Suprapubic skin (tissue), 4 donors: ENCODE results near the gene MEIS1. TPM values are rescaled to one million over a fixed set of nuclear protein-coding genes. Genes with fewer than 3 reads are reported as not detected.

Source experiments
- DNase-seq, 2 donors: peaks; one replicate each; pipeline ENCODE4 v3.0.0-alpha.2; 2019; ENCODE audit warnings: low spot score in 2 of 2
- H3K27ac ChIP-seq: fragments of 200-600 bp; sonication (generic); one replicate; pipeline ENCODE4 v1.5.1; 2019
- H3K27me3 ChIP-seq: fragments of 200-600 bp; sonication (generic); one replicate; pipeline ENCODE4 v1.5.1; 2019
- H3K36me3 ChIP-seq: fragments of 200-600 bp; sonication (generic); one replicate; pipeline ENCODE4 v1.5.1; 2019
- H3K4me1 ChIP-seq: fragments of 200-600 bp; sonication (generic); one replicate; pipeline ENCODE4 v1.5.1; 2019
- H3K4me3 ChIP-seq: fragments of 200-600 bp; sonication (generic); one replicate; pipeline ENCODE4 v1.5.1; 2019; ENCODE audit warnings: mild to moderate bottlenecking
- H3K9me3 ChIP-seq: fragments of 200-600 bp; sonication (generic); one replicate; pipeline ENCODE4 v1.5.1; 2019
- EP300 ChIP-seq: sonication (generic); formaldehyde crosslinking; IDR thresholded peaks from one replicate; pipeline ENCODE4 v1.6.1; 2017; ENCODE audit warnings: antibody characterized with exemption
- POLR2A ChIP-seq, 2 donors: fragments of 450-650 bp; IDR thresholded peaks; one replicate each; pipeline ENCODE4 v1.6.1; 2017; ENCODE audit warnings: antibody characterized with exemption in 2 of 2, mild to moderate bottlenecking in 2 of 2, moderate library complexity in 2 of 2
- POLR2AphosphoS5 ChIP-seq, 3 donors: sonication (generic); formaldehyde crosslinking; IDR thresholded peaks; one replicate each; pipeline ENCODE4 v1.6.1; 2017; ENCODE audit warnings: antibody characterized with exemption in 3 of 3
- WGBS: methylation state at CpG from one replicate; pipeline ENCODE4 v1.1.5; 2018; 5-methylcytosine and 5-hydroxymethylcytosine counted together
- total RNA-seq, 4 donors: library from RNA; depleted of rRNA; stranded (reverse); fragments of >200 nt; gene quantifications; one replicate each; pipeline ENCODE4 v1.1.0, GENCODE V29; 2016
- TF ChIP-seq, protein P1 (sequence below), 2 donors: fragments of 200-600 bp in 1 of 2; fragments of 450-650 bp in 1 of 2; sonication (generic) in 1 of 2; IDR thresholded peaks; one replicate each; pipeline ENCODE4 v1.5.1; 2016 to 2019; ENCODE audit warnings: antibody characterized with exemption in 2 of 2, mild to moderate bottlenecking in 1 of 2, moderate library complexity in 1 of 2

The MEIS1 gene
- total RNA-seq, 4 donors from 2014 or later, result 12.7 to 28.0 (median 20.3) TPM

DNA sequence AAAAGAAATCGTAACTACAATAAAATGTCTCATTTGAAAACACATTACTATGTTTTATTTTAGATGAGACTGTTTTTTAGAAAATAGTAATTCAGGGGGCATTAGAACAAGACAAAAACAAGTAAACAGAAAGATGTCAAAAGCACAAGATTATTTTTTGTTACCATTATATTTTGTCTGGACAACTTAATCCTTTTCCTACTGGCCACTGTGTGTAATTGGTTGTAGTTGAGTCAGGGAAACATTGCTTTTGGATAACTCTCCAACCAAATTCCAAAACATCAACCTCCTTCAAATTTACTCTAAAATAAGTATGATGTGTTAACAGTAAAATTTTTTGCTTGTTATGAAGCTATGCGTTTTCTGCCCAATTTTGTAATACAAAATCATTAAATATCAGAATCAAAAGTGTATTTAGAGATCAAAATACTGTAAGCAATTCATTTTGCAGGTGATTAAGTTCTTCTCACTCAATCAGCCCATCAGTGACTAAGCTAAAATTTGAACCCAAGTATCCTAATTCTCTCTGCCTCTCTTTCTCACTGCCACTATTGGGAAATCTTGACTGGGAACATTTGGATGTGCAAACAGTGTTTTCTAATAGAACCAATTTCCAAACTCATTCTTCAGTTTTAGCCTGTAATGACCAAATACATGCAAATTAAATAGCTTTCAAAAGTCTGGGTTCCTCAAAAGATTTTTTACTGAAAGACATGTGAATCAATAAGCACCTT is 11.4 kb upstream of the MEIS1 start:
- Histone ChIP-seq H3K4me3 (no peak overlapping the region), H3K36me3 (no peaks in the 10 kb centered on the region), H3K4me1 (peaks cover 14% of the 10 kb centered on the region), H3K9me3 (no peaks in the 10 kb centered on the region), H3K27ac (no peak overlapping the region), H3K27me3 (peaks cover 36% of the 10 kb centered on the region)
- no peak for TF ChIP-seq POLR2A (IDR thresholded peaks at IDR 0.05)
- no peak for TF ChIP-seq EP300
- TF ChIP-seq, protein P1, sequence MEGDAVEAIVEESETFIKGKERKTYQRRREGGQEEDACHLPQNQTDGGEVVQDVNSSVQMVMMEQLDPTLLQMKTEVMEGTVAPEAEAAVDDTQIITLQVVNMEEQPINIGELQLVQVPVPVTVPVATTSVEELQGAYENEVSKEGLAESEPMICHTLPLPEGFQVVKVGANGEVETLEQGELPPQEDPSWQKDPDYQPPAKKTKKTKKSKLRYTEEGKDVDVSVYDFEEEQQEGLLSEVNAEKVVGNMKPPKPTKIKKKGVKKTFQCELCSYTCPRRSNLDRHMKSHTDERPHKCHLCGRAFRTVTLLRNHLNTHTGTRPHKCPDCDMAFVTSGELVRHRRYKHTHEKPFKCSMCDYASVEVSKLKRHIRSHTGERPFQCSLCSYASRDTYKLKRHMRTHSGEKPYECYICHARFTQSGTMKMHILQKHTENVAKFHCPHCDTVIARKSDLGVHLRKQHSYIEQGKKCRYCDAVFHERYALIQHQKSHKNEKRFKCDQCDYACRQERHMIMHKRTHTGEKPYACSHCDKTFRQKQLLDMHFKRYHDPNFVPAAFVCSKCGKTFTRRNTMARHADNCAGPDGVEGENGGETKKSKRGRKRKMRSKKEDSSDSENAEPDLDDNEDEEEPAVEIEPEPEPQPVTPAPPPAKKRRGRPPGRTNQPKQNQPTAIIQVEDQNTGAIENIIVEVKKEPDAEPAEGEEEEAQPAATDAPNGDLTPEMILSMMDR (IDR thresholded peaks at IDR 0.05), result no peak
- TF ChIP-seq POLR2AphosphoS5 (IDR thresholded peaks at IDR 0.05), result no peak
- no peak for DNase-seq
- 92% methylated on average over 2 of the region's 2 CpGs for WGBS

- no peak overlapping the region for H3K27ac ChIP-seq
- H3K27me3 ChIP-seq, result peaks cover 36% of the 10 kb centered on the region
These were observed 8.4 kb upstream of the MEIS1 start for GRCh38 chr2:66426244-66427111.

GRCh38 chr2:66427300-66427699 is 7.6 kb upstream of the MEIS1 start:
- peaks cover 14% of the 10 kb centered on the region for H3K4me1 ChIP-seq
- no peaks in the 10 kb centered on the region for H3K36me3 ChIP-seq
- H3K9me3 ChIP-seq, result no peaks in the 10 kb centered on the region
- DNase-seq, result no peak
- TF ChIP-seq EP300, result no peak
- TF ChIP-seq POLR2A (IDR thresholded peaks at IDR 0.05), result no peak
- TF ChIP-seq POLR2AphosphoS5 (IDR thresholded peaks at IDR 0.05), result no peak
- TF ChIP-seq, protein P1 (IDR thresholded peaks at IDR 0.05), result no peak
- H3K27ac ChIP-seq, result no peak overlapping the region
- 60% methylated on average over 9 of the region's 9 CpGs for WGBS
- peaks cover 39% of the 10 kb centered on the region for H3K27me3 ChIP-seq
- H3K4me3 ChIP-seq, result no peak overlapping the region

More at GRCh38 chr2:66426244-66427111, 8.4 kb upstream of the MEIS1 start:
- DNase-seq, result no peak
- Histone ChIP-seq H3K4me3 (peak overlapping the region; percentile 46), H3K9me3 (no peaks in the 10 kb centered on the region), H3K4me1 (peaks cover 14% of the 10 kb centered on the region), H3K36me3 (no peaks in the 10 kb centered on the region)
- 47% methylated on average over 24 of the region's 60 CpGs for WGBS
- no peak for TF ChIP-seq POLR2A (IDR thresholded peaks at IDR 0.05)
- no peak for TF ChIP-seq POLR2AphosphoS5 (IDR thresholded peaks at IDR 0.05)
- TF ChIP-seq, protein P1 (IDR thresholded peaks at IDR 0.05), result no peak
- TF ChIP-seq EP300, result no peak

GRCh38 chr2:66428986-66429612 is 5.8 kb upstream of the MEIS1 start:
- H3K4me1 ChIP-seq, result peaks cover 17% of the 10 kb centered on the region
- DNase-seq, result no peak
- WGBS, result 28% methylated on average over 5 of the region's 5 CpGs
- TF ChIP-seq, protein P1 (IDR thresholded peaks at IDR 0.05), result peak; percentile 74 to 79
- TF ChIP-seq EP300, result no peak
- no peak overlapping the region for H3K27ac ChIP-seq
- no peaks in the 10 kb centered on the region for H3K9me3 ChIP-seq
- no peak overlapping the region for H3K4me3 ChIP-seq
- H3K27me3 ChIP-seq, result peaks cover 37% of the 10 kb centered on the region
- H3K36me3 ChIP-seq, result no peaks in the 10 kb centered on the region
